ENCODE measurements around the gene TBC1D9. TPM values are rescaled to one million over a fixed set of nuclear protein-coding genes. Genes with fewer than 3 reads are reported as not detected.

The TBC1D9 gene
- polyA plus RNA-seq, 1 donor (not counting 4 experiments of a cell fraction or from before 2014, with no cell fraction given), result 11.6 TPM

DNA sequence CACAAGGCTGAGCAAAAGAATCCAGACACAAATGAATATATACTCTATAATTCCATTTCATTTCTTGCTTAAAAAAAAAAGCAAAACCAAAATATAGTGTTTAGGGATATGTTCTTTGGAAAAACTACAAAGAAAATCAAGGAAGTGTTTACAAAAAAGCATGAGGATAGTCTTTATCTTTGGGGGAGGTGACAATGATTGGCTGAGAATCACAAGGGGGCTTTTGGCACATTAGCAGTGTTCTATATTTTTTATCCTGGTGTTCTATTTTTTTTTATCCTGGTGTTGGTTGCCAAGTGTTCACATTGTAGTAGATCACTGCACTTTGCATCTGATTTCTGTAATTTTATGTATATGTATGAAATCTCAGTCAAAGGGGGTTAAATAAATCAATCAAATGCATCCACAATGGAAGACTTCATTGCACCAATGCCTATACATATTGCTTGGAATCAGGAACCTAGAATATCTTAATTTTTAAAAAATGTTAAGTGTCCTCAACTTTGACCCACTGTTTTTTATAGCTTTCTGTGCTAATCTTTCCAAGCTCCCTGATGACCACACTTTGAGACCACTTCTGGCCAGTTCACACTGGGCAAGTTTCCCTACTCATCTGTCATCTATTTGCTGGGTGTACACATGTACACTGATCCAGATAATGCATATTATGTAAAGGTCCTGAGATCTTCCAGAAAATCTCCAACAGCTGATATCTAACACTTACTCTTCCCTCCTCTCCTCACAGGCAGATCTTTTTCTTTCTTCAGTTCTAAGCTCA lies 3.7 kb downstream of the TBC1D9 start:
- Histone ChIP-seq H4K20me1 (ENCODE audit: control insufficient read depth, extremely low read depth, insufficient read depth, low read length) (no peaks in the 10 kb centered on the region), H2AFZ (ENCODE audit: control insufficient read depth, low read length) (no peak overlapping the region), H3K27me3 (ENCODE audit: control insufficient read depth, extremely low read depth, insufficient read depth, low read length) (no peaks in the 10 kb centered on the region), H3K9ac (ENCODE audit: control insufficient read depth, extremely low read depth, insufficient read depth, low read length) (no peak overlapping the region), H3K9me3 (ENCODE audit: control insufficient read depth, low read depth, low read length) (no peaks in the 10 kb centered on the region), H3K4me3 (ENCODE audit: control insufficient read depth in 2 of 3, extremely low read depth in 1 of 3, insufficient read depth in 2 of 3, low read depth in 1 of 3, low read length in 3 of 3) (no peak overlapping the region), H3K4me1 (ENCODE audit: control insufficient read depth, extremely low read depth, insufficient read depth, low read length) (peaks cover 12% of the 10 kb centered on the region), H3K4me2 (ENCODE audit: control insufficient read depth, extremely low read depth, insufficient read depth, low read depth, low read length) (no peak overlapping the region), H3K79me2 (ENCODE audit: control insufficient read depth, insufficient read depth, low read length) (peaks cover 13% of the 10 kb centered on the region), H3K9me1 (ENCODE audit: control insufficient read depth, extremely low read depth, insufficient read depth, low read length) (no peaks in the 10 kb centered on the region), H3K36me3 (ENCODE audit: control insufficient read depth in 2 of 2, extremely low read depth in 1 of 2, insufficient read depth in 2 of 2, low read length in 2 of 2) (no peaks in the 10 kb centered on the region), H3K27ac (ENCODE audit: control insufficient read depth, insufficient read depth, low read length) (no peak overlapping the region)
- DNase-seq (ENCODE audit: low read depth, low spot score), result no peak
- TF ChIP-seq EZH2 (IDR thresholded peaks at IDR 0.05; ENCODE audit: low read length), result no peak
- no peak for TF ChIP-seq CTCF (optimal IDR thresholded peaks at IDR 0.05 in 1 of 3, IDR thresholded peaks at IDR 0.05 in 1 of 3, conservative IDR thresholded peaks at IDR 0.05 in 1 of 3; ENCODE audit: extremely low read depth in 1 of 3, insufficient read depth in 2 of 3, low read length in 3 of 3)
- dilution Hi-C loops (cut with MboI; ENCODE audit: extremely low pct_ligation_motif_present, low sequenced_read_pairs), result no loop called here
- peak; percentile 41 for FAIRE-seq

DNA sequence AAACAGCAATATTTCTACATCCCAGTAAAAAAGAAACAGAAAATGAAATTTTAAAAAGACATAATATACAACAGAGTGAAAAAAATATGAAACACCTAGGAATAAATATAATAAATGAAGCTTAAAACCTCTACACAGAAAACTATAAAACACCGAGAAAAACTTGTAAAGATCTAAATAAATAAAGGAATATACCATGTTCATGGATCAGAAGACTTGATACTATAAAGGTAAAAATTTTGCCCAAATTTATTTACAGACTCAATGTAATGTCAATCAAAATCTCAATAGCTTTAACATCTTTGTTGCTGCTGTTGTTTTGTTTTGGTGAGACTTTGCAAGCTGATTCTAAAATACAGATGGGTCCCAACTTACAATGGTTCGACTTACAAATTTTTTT lies 5.7 kb downstream of the TBC1D9 start:
- no peaks in the 10 kb centered on the region for H3K9me1 ChIP-seq (ENCODE audit: control insufficient read depth, extremely low read depth, insufficient read depth, low read length)
- no peak overlapping the region for H3K4me3 ChIP-seq (ENCODE audit: control insufficient read depth in 2 of 3, extremely low read depth in 1 of 3, insufficient read depth in 2 of 3, low read depth in 1 of 3, low read length in 3 of 3)
- no peak overlapping the region for H3K4me2 ChIP-seq (ENCODE audit: control insufficient read depth, extremely low read depth, insufficient read depth, low read depth, low read length)
- H3K79me2 ChIP-seq (ENCODE audit: control insufficient read depth, insufficient read depth, low read length), result peaks cover 13% of the 10 kb centered on the region
- dilution Hi-C loops (cut with MboI; ENCODE audit: extremely low pct_ligation_motif_present, low sequenced_read_pairs), result no loop called here
- H3K36me3 ChIP-seq (ENCODE audit: control insufficient read depth in 2 of 2, extremely low read depth in 1 of 2, insufficient read depth in 2 of 2, low read length in 2 of 2), result no peaks in the 10 kb centered on the region
- H3K9me3 ChIP-seq (ENCODE audit: control insufficient read depth, low read depth, low read length), result no peaks in the 10 kb centered on the region
- no peak overlapping the region for H3K27ac ChIP-seq (ENCODE audit: control insufficient read depth, insufficient read depth, low read length)
- TF ChIP-seq EZH2 (IDR thresholded peaks at IDR 0.05; ENCODE audit: low read length), result no peak
- TF ChIP-seq CTCF (optimal IDR thresholded peaks at IDR 0.05 in 1 of 3, IDR thresholded peaks at IDR 0.05 in 1 of 3, conservative IDR thresholded peaks at IDR 0.05 in 1 of 3; ENCODE audit: extremely low read depth in 1 of 3, insufficient read depth in 2 of 3, low read length in 3 of 3), result no peak
- H3K27me3 ChIP-seq (ENCODE audit: control insufficient read depth, extremely low read depth, insufficient read depth, low read length), result no peaks in the 10 kb centered on the region
- H4K20me1 ChIP-seq (ENCODE audit: control insufficient read depth, extremely low read depth, insufficient read depth, low read length), result no peaks in the 10 kb centered on the region
- H3K4me1 ChIP-seq (ENCODE audit: control insufficient read depth, extremely low read depth, insufficient read depth, low read length), result peaks cover 7% of the 10 kb centered on the region
- no peak overlapping the region for H2AFZ ChIP-seq (ENCODE audit: control insufficient read depth, low read length)
- H3K9ac ChIP-seq (ENCODE audit: control insufficient read depth, extremely low read depth, insufficient read depth, low read length), result no peak overlapping the region
- FAIRE-seq (no peak), DNase-seq (ENCODE audit: low read depth, low spot score) (no peak)
